GM12891 (cell line): ENCODE results near the gene TYRO3.

ENCODE experiments used
- DNase-seq: peaks from one replicate; pipeline ENCODE4 v3.0.0; 2011; ENCODE audit warnings: low spot score; ENCODE audit not compliant: insufficient read length
- FAIRE-seq: peaks from 2 replicates; lab custom pipeline; 2011; peaks lifted over from hg19 to GRCh38; lab: Jason Lieb, UNC
- PAX5 ChIP-seq: IDR thresholded peaks from 2 replicates; pipeline ENCODE4 v1.6.1; 2011; ENCODE audit warnings: low read length, moderate library complexity, mild to moderate bottlenecking; ENCODE audit not compliant: insufficient read depth, severe bottlenecking
- POLR2A ChIP-seq: IDR thresholded peaks from 2 replicates; pipeline ENCODE4 v1.6.1; 2011; ENCODE audit warnings: low read depth, low read length, control low read depth
- POLR2AphosphoS5 ChIP-seq: IDR thresholded peaks from 2 replicates; pipeline ENCODE4 v1.6.1; 2011; ENCODE audit warnings: low read depth, low read length, control low read depth
- POU2F2 ChIP-seq: IDR thresholded peaks from 2 replicates; pipeline ENCODE4 v1.6.1; 2011; ENCODE audit warnings: low read depth, mild to moderate bottlenecking, control low read depth, low read length, moderate library complexity
- SPI1 ChIP-seq: IDR thresholded peaks from 2 replicates; pipeline ENCODE4 v1.6.1; 2011; ENCODE audit warnings: low read depth, low read length, control low read depth
- TAF1 ChIP-seq: IDR thresholded peaks from 2 replicates; pipeline ENCODE4 v1.6.1; 2011; ENCODE audit warnings: low read depth, low read length, control low read depth

TYRO3 gene

DNA sequence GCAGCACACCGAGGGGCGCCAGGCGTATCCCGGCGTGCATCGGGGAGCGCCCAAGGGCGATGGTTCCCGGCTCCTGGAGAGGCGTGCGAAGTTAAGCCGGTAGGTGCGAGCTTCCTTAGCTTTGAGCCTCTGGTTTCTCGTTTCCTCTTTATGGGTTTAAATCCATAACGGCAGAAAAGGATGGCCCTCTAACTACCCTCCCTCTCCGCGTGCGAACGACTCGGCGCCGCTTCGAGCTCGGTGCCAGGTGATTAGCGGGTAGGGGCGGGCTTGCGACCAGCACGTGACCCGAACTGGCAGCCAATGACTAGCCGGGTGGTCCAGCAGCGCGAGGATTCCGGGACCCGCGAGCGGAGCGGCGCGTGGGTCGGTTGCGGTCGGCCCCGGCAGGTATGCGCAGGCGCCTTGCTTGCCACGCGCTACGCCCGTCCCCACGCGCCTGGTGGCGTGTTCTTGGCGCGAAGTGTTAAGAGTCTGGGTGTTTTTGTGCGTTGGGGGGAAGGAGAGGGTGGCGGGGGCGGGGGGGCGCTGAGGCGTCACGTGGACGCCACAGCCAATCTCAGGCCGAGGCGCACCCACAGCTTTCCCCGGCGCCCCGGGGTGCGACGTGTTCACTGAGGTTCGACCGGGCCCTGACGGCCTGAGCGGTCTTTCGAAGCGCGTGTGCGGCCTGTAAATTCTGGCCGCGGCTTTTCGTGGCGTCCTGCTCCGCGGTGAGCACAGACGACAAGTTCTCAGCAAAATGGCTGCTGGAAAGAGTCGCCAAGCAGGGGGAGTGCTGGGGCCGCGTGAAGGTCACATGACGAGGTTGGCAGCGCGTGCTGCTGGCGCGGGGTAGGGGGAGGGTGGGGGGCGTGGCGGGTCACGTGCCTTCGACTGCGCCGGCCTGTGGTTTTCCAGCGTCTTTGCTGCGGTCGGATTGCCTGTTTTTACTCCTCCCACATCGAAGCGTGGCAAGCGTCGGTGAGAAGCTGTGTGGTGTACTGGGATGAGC lies 62.5 kb downstream of the TYRO3 start:
- DNase-seq (peak; percentile 84), FAIRE-seq (peak; percentile 92)
- TF ChIP-seq POU2F2 (no peak), SPI1 (peak; percentile 46), TAF1 (no peak), PAX5 (no peak), POLR2A (no peak), POLR2AphosphoS5 (no peak)

DNA sequence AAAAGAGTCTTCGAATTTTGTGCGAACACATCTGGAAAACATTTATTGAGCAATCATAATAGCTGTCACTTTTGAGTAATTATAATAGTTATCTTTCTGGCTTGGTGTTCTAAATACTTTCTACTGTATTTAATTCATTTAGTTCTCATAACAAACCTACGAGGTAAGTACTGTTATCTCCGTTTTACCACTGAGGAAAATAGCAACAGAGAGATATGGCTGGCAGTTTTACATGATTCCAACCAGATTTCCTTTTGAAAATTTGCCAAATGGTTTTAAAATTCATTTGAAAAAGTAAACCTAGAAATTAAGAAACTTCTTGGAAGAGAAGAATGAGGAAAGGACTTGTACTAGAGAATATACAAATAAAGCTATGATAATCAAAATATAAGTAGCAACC lies 63.9 kb downstream of the TYRO3 start:
- FAIRE-seq (no peak), DNase-seq (no peak)
- TF ChIP-seq SPI1 (no peak), POLR2AphosphoS5 (no peak), PAX5 (no peak), POU2F2 (no peak), TAF1 (no peak), POLR2A (no peak)

DNA sequence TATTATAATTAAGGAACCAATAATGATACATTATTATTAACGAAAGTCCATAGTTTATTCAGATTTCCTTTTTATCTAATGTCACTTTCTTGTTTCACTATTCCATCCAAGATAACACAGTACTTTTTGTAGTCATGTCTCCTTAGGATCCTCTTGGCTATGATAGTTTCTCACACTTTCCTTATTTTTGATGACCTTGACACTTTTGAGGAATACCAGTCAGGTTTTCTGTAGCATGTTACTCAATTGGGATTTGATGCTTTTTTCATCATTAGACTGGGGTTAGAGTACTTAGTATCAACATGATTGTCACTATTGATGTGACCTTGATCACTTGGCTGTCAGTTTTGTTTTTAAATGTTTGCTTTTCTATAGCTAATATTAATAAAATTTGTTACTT lies 68.2 kb downstream of the TYRO3 start:
- no peak for FAIRE-seq
- TF ChIP-seq TAF1 (no peak), POU2F2 (no peak)
- no peak for DNase-seq

DNA sequence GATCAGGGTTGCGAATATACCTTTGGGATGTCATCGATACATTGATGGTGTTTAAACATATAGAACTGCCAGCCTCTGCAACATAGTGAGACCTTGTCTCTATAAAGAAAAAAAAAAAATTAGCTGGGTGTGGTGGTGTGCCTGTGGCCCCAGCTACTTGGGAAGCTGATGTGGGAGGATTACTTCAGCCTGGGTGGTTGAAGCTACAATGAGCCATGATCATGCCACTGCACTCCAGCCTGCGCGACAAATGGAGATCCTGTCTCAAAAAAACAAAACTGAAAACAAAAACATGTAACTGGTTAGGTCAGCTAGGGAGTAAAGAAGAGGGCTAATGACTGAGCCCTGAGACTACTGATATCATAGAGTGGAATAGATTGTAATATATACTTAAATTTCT lies 70.5 kb downstream of the TYRO3 start:
- peak; percentile 35 for FAIRE-seq
- TF ChIP-seq TAF1 = no peak
- no peak for TF ChIP-seq SPI1
- TF ChIP-seq POU2F2 = no peak
- no peak for TF ChIP-seq POLR2A
- no peak for TF ChIP-seq POLR2AphosphoS5
- TF ChIP-seq PAX5 = no peak
- no peak for DNase-seq

DNA sequence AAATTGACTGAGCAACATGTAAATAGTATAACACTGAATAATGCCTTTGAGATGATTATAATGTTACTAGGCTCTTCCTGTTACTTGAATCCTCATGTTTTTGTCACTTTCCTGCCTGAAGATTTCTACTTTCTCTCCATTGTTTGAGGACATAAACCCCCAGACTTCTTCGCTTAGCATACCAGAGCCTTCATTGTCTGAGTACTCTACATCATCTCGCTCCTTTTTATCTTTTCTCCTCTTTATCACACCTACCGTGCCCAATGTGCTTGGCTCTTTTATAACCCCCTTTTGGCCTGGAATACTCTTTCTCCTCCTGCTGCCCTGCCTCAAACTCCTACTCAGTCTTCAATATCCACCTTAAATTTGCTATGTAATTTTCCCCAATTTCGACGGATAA lies 70.9 kb downstream of the TYRO3 start:
- no peak for DNase-seq
- TF ChIP-seq TAF1 = no peak
- no peak for TF ChIP-seq POLR2A
- no peak for TF ChIP-seq SPI1
- no peak for TF ChIP-seq PAX5
- no peak for TF ChIP-seq POU2F2
- TF ChIP-seq POLR2AphosphoS5 = no peak
- no peak for FAIRE-seq

DNA sequence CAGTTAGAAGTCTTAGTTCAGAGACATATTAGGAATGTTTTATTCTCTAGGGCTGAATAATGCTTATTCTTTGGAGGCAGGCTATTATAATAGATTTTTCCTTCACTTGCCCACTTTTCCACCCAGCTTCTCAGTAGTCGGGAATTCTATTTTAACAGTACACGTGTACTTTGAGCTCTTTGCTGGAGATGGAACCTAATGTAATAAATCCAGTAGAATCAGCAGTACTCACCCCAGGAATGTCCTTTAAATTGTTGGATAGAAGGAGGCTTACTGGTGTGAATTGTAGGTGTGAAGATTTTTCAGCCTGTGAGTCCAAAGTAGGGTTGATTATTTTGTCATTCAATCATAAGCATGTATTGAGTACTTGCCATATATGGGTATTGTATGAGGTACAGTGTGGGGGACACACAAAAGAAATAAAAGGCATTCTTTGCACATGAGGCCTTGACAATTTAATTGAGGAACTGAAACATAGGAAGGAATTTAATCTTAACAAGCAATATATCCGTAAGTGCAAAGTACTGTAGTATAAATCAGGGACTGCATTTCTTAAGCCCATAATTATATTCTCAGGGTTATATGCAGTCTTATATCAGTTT lies 71.7 kb downstream of the TYRO3 start:
- FAIRE-seq (no peak), DNase-seq (no peak)
- no peak for TF ChIP-seq PAX5
- peak; percentile 69; the same call in 1 of the 2 replicates for TF ChIP-seq SPI1
- no peak for TF ChIP-seq POLR2A
- no peak for TF ChIP-seq POLR2AphosphoS5

DNA sequence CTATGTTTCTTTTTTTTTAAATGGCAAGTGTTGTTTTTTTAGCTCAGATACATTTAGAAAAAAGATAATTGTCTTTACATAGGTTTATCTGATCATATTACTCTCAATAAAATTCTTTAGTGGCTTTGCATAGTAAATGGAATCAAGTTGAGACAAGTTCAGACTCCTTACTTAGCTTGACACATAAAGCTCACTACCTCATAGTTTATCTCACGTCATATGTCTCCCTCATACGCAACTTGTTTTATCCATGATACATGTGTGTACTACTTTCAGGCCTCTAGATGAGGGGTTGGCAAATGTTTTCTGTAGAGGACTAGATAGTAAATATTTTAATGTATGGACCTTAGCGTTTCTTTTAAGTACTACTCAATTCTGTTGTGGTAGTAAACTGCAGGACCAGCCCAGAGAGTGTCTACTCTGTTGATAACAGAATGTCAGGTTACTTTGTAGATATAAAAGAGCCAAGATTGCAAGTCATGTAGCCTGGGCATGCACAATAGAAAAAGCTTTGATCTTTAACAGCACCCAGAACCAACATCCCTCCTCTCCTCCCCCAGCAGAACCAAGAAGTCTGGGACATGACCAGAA lies 73.0 kb downstream of the TYRO3 start:
- no peak for FAIRE-seq
- TF ChIP-seq PAX5 (no peak), POU2F2 (no peak), SPI1 (no peak)
- no peak for DNase-seq
